K562 (cell line): ENCODE results near the gene H2BK1. TPM values are rescaled to one million over a fixed set of nuclear protein-coding genes. Genes with fewer than 3 reads are reported as not detected.

Experiments
- CCAR2 ChIP-seq: fragments of 200-400 bp; formaldehyde crosslinking; IDR thresholded peaks from 2 replicates; pipeline ENCODE4 v1.6.1; 2017; ENCODE audit warnings: mild to moderate bottlenecking, low read depth, low read length
- FUS ChIP-seq: fragments of 200-400 bp; formaldehyde crosslinking; optimal IDR thresholded peaks from 2 replicates; pipeline ENCODE3; 2017; ENCODE audit warnings: low read depth, low read length
- GTF2F1 ChIP-seq: IDR thresholded peaks from 2 replicates; pipeline ENCODE4 v1.6.1; 2011; ENCODE audit warnings: low read depth, low read length, improper control_type of control experiment
- HNRNPLL ChIP-seq: fragments of 200-400 bp; formaldehyde crosslinking; IDR thresholded peaks from 2 replicates; pipeline ENCODE4 v1.6.1; 2017; ENCODE audit warnings: low read length, low read depth, mild to moderate bottlenecking; ENCODE audit not compliant: poor library complexity, severe bottlenecking
- ILK ChIP-seq: fragments of 450-650 bp; IDR thresholded peaks from 2 replicates; pipeline ENCODE4 v1.6.1; 2016; ENCODE audit warnings: missing genetic modification characterization, low read depth, mild to moderate bottlenecking, missing compliant biosample characterization, moderate library complexity, borderline replicate concordance
- KDM1A ChIP-seq, 2 experiments: fragments of 450-650 bp; IDR thresholded peaks; 2 replicates each; pipeline ENCODE4 v1.6.1; 2016; ENCODE audit warnings: mild to moderate bottlenecking in 2 of 2
- NCOA2 ChIP-seq, 2 experiments: fragments of 450-650 bp; IDR thresholded peaks; 2 replicates each; pipeline ENCODE4 v1.6.1; 2018; ENCODE audit warnings: mild to moderate bottlenecking in 2 of 2, moderate library complexity in 1 of 2; ENCODE audit not compliant: partially characterized antibody in 2 of 2
- RAD21 ChIP-seq, 2 experiments: fragments of 250-450 bp in 1 of 2; fragments of 450-650 bp in 1 of 2; sonication (Bioruptor Pico) in 1 of 2; formaldehyde crosslinking in 1 of 2; IDR thresholded peaks in 1 of 2; conservative IDR thresholded peaks in 1 of 2; 2 replicates each; pipeline versions ENCODE4 v1.4.0 to v1.8.0; 2020 to 2022; ENCODE audit warnings: mild to moderate bottlenecking in 2 of 2, moderate library complexity in 1 of 2
- RFX7 ChIP-seq: fragments of 250-450 bp; sonication (Bioruptor Pico); IDR thresholded peaks from 2 replicates; pipeline ENCODE4 v1.5.1; 2021; ENCODE audit warnings: mild to moderate bottlenecking
- SREBF2 ChIP-seq: sonication (generic); formaldehyde crosslinking; IDR thresholded peaks from 2 replicates; pipeline ENCODE4 v1.4.0; 2020; ENCODE audit warnings: mild to moderate bottlenecking, missing genetic modification reagents
- TEAD2 ChIP-seq: fragments of 450-650 bp; IDR thresholded peaks from 2 replicates; pipeline ENCODE4 v1.6.1; 2016; ENCODE audit warnings: missing genetic modification characterization, control low read depth, missing compliant biosample characterization
- ZFPM2 ChIP-seq: fragments of 250-450 bp; sonication (Bioruptor Pico); IDR thresholded peaks from 2 replicates; pipeline ENCODE4 v1.5.1; 2022; ENCODE audit warnings: mild to moderate bottlenecking
- ZNF551 ChIP-seq: fragments of 250-450 bp; sonication (Bioruptor Pico); IDR thresholded peaks from 2 replicates; pipeline ENCODE4 v1.5.0; 2021; ENCODE audit warnings: mild to moderate bottlenecking, moderate library complexity
- ZNF695 ChIP-seq: fragments of 450-650 bp; formaldehyde crosslinking; IDR thresholded peaks from 2 replicates; pipeline ENCODE4 v1.4.0; 2020; ENCODE audit warnings: mild to moderate bottlenecking, moderate library complexity
- polyA plus RNA-seq, 8 experiments: library from polyadenylated mRNA; depleted of rRNA in 4 of 8; stranded (reverse) in 5 of 8; unstranded in 3 of 8; fragments of >200 nt; fragmentation: Nextera tagmentation in 2 of 8; fragmentation: Illumina TruSeq in 1 of 8; extraction: Ambion mirVana in 2 of 8; extraction: Trizol in 1 of 8; gene quantifications; 2 replicates each; pipeline versions ENCODE4 v1.2.1 to v1.2.3, GENCODE V29; 2011 to 2014; ENCODE audit warnings: inconsistent platforms in 1 of 8, missing spikeins in 1 of 8
- total RNA-seq, 7 experiments: library from RNA; depleted of rRNA in 6 of 7; stranded (reverse); fragments of >200 nt in 6 of 7; fragmentation: Illumina TruSeq in 2 of 7; extraction: Trizol in 2 of 7; gene quantifications; 2 replicates each; pipeline versions ENCODE4 v1.2.1 to v1.2.3, GENCODE V29; 2011 to 2021; ENCODE audit warnings: low replicate concordance in 1 of 7
- TF ChIP-seq, protein P1 (sequence below): fragments of 450-650 bp; conservative IDR thresholded peaks from 2 replicates; pipeline ENCODE4 v1.6.1; 2016; ENCODE audit warnings: missing genetic modification characterization, low read depth, mild to moderate bottlenecking, missing compliant biosample characterization, moderate library complexity
- TF ChIP-seq, protein P2 (sequence below): fragments of 450-650 bp; IDR thresholded peaks from 2 replicates; pipeline ENCODE4 v1.6.1; 2016; ENCODE audit warnings: mild to moderate bottlenecking, moderate library complexity

H2BK1 gene
- total and polyA plus RNA-seq, 9 of the 15 experiments (the other 6 are each of a cell fraction or from before 2014, with no cell fraction given) = not detected

DNA sequence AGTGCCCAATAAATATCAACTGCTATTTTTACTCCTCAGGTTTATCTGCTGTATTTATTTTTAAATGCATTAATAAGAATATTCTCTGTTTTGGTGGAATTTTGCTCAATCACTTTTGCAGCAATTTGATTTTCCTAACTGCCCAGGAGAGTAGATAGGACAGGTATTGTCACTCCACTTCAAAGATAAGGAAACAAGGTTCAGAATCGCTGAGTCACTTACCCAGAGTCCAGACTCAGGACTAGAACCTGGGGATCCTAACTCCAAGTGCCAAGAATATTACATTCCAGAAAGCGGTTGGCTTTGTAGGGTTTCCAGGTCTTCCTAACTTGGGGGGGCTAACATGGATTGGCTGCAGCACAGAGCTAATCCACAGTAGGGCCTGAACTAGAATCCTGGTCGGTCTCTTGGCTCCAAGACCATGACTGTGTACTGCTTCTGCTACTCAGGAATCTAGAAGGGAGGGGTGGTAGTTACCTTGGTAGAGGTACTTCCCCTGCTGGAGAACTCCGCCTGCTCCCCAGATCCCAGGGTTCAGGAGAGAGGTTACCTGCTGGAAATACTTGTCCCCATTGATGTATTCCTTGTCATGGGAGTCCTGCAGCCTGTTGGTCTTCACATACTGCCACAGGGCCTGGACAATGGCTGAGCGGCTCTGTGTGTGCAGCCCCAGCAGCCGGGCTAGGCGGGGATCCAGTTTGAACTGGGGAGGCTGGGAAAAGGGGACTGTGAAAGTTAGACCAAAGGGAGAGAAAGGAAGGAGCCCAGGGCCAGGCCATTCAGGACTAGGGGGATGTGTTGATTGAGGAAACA lies 30.9 kb upstream of the H2BK1 start (continued):
- no peak for TF ChIP-seq HNRNPLL
- TF ChIP-seq, protein P1, sequence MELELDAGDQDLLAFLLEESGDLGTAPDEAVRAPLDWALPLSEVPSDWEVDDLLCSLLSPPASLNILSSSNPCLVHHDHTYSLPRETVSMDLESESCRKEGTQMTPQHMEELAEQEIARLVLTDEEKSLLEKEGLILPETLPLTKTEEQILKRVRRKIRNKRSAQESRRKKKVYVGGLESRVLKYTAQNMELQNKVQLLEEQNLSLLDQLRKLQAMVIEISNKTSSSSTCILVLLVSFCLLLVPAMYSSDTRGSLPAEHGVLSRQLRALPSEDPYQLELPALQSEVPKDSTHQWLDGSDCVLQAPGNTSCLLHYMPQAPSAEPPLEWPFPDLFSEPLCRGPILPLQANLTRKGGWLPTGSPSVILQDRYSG (tag) = no peak
- TF ChIP-seq RAD21 (CRISPR knock-in tag; conservative IDR thresholded peaks at IDR 0.05 in 1 of 2, IDR thresholded peaks at IDR 0.05 in 1 of 2) = no peak
- TF ChIP-seq NCOA2 (IDR thresholded peaks at IDR 0.05; ENCODE audit: partially characterized antibody in 2 of 2) = no peak
- peak; percentile 51 to 54; a peak in 2 of 4 replicates for TF ChIP-seq KDM1A (IDR thresholded peaks at IDR 0.05)
- TF ChIP-seq ZNF551 = no peak
- TF ChIP-seq GTF2F1 = no peak
- TF ChIP-seq, protein P2, sequence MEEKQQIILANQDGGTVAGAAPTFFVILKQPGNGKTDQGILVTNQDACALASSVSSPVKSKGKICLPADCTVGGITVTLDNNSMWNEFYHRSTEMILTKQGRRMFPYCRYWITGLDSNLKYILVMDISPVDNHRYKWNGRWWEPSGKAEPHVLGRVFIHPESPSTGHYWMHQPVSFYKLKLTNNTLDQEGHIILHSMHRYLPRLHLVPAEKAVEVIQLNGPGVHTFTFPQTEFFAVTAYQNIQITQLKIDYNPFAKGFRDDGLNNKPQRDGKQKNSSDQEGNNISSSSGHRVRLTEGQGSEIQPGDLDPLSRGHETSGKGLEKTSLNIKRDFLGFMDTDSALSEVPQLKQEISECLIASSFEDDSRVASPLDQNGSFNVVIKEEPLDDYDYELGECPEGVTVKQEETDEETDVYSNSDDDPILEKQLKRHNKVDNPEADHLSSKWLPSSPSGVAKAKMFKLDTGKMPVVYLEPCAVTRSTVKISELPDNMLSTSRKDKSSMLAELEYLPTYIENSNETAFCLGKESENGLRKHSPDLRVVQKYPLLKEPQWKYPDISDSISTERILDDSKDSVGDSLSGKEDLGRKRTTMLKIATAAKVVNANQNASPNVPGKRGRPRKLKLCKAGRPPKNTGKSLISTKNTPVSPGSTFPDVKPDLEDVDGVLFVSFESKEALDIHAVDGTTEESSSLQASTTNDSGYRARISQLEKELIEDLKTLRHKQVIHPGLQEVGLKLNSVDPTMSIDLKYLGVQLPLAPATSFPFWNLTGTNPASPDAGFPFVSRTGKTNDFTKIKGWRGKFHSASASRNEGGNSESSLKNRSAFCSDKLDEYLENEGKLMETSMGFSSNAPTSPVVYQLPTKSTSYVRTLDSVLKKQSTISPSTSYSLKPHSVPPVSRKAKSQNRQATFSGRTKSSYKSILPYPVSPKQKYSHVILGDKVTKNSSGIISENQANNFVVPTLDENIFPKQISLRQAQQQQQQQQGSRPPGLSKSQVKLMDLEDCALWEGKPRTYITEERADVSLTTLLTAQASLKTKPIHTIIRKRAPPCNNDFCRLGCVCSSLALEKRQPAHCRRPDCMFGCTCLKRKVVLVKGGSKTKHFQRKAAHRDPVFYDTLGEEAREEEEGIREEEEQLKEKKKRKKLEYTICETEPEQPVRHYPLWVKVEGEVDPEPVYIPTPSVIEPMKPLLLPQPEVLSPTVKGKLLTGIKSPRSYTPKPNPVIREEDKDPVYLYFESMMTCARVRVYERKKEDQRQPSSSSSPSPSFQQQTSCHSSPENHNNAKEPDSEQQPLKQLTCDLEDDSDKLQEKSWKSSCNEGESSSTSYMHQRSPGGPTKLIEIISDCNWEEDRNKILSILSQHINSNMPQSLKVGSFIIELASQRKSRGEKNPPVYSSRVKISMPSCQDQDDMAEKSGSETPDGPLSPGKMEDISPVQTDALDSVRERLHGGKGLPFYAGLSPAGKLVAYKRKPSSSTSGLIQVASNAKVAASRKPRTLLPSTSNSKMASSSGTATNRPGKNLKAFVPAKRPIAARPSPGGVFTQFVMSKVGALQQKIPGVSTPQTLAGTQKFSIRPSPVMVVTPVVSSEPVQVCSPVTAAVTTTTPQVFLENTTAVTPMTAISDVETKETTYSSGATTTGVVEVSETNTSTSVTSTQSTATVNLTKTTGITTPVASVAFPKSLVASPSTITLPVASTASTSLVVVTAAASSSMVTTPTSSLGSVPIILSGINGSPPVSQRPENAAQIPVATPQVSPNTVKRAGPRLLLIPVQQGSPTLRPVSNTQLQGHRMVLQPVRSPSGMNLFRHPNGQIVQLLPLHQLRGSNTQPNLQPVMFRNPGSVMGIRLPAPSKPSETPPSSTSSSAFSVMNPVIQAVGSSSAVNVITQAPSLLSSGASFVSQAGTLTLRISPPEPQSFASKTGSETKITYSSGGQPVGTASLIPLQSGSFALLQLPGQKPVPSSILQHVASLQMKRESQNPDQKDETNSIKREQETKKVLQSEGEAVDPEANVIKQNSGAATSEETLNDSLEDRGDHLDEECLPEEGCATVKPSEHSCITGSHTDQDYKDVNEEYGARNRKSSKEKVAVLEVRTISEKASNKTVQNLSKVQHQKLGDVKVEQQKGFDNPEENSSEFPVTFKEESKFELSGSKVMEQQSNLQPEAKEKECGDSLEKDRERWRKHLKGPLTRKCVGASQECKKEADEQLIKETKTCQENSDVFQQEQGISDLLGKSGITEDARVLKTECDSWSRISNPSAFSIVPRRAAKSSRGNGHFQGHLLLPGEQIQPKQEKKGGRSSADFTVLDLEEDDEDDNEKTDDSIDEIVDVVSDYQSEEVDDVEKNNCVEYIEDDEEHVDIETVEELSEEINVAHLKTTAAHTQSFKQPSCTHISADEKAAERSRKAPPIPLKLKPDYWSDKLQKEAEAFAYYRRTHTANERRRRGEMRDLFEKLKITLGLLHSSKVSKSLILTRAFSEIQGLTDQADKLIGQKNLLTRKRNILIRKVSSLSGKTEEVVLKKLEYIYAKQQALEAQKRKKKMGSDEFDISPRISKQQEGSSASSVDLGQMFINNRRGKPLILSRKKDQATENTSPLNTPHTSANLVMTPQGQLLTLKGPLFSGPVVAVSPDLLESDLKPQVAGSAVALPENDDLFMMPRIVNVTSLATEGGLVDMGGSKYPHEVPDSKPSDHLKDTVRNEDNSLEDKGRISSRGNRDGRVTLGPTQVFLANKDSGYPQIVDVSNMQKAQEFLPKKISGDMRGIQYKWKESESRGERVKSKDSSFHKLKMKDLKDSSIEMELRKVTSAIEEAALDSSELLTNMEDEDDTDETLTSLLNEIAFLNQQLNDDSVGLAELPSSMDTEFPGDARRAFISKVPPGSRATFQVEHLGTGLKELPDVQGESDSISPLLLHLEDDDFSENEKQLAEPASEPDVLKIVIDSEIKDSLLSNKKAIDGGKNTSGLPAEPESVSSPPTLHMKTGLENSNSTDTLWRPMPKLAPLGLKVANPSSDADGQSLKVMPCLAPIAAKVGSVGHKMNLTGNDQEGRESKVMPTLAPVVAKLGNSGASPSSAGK = no peak
- TF ChIP-seq ZNF695 (CRISPR knock-in tag) = no peak
- TF ChIP-seq ILK = no peak
- no peak for TF ChIP-seq FUS
- no peak for TF ChIP-seq TEAD2 (tag)
- TF ChIP-seq SREBF2 (CRISPR knock-in tag) = no peak
- TF ChIP-seq ZFPM2 (CRISPR knock-in tag) = no peak
- no peak for TF ChIP-seq CCAR2
- TF ChIP-seq RFX7 (CRISPR knock-in tag) = no peak
